ENCODE data around the gene SPIB. TPM values are rescaled to one million over a fixed set of nuclear protein-coding genes. Genes with fewer than 3 reads are reported as not detected.
A peak's percentile ranks its signal among the peaks of the same experiment; 100 is the strongest.

The SPIB gene
- total RNA-seq, 1 donor from 2014 or later, result 1.7 TPM

DNA sequence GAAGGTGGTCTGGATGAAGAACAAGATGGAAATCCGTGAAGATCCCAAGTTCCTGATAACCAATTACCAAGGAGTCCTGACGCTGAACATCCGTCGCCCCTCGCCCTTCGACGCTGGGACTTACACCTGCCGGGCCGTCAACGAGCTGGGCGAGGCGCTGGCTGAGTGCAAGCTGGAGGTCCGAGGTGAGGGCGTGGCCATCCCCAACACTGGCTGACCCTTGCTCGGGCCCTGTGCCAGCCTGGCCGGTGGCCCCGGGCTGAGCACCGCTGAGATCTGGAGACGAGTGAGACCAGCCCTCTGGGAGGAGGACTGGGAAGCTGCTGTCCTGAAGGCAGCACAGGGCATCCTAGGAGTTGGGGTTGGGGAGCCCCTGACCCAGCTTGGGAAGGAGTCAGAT, 45.6 kb downstream of the SPIB start:
- TF ChIP-seq, protein P1, sequence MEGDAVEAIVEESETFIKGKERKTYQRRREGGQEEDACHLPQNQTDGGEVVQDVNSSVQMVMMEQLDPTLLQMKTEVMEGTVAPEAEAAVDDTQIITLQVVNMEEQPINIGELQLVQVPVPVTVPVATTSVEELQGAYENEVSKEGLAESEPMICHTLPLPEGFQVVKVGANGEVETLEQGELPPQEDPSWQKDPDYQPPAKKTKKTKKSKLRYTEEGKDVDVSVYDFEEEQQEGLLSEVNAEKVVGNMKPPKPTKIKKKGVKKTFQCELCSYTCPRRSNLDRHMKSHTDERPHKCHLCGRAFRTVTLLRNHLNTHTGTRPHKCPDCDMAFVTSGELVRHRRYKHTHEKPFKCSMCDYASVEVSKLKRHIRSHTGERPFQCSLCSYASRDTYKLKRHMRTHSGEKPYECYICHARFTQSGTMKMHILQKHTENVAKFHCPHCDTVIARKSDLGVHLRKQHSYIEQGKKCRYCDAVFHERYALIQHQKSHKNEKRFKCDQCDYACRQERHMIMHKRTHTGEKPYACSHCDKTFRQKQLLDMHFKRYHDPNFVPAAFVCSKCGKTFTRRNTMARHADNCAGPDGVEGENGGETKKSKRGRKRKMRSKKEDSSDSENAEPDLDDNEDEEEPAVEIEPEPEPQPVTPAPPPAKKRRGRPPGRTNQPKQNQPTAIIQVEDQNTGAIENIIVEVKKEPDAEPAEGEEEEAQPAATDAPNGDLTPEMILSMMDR (IDR thresholded peaks at IDR 0.05; ENCODE audit: unreplicated experiment), result no peak
- no peaks in the 10 kb centered on the region for H3K36me3 Mint-ChIP-seq (ENCODE audit: insufficient read depth)
- H3K27ac Mint-ChIP-seq, result no peak overlapping the region
- peaks cover 4% of the 10 kb centered on the region for H3K4me1 Mint-ChIP-seq (ENCODE audit: low read depth)
- DNase-seq (ENCODE audit: low spot score, unreplicated experiment), result no peak
- H3K27me3 Mint-ChIP-seq, result no peaks in the 10 kb centered on the region
- no peaks in the 10 kb centered on the region for H3K9me3 Mint-ChIP-seq (ENCODE audit: low read depth)
- no peak overlapping the region for H3K4me3 Mint-ChIP-seq (ENCODE audit: low read depth)

DNA sequence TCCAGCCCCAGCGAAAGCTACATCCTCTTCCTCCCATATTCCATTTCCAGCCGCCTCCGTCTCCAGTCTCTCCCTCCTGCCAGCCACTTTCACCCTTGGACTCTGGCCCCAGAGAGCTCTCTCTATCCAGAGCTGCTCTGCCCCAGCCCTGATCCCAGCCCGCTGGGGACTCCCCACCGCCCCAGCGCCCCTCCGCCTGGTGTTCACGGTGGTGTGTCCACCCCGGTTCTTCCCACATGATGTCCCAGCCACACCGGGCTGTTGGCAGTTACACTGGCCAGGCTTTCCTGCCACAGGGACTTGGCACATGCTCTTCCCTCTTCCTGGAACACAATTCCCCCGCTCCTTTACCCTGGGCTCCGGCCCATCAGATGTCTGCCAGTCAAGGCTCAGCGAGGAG, 46.3 kb downstream of the SPIB start:
- H3K36me3 Mint-ChIP-seq (ENCODE audit: insufficient read depth), result no peaks in the 10 kb centered on the region
- TF ChIP-seq, protein P1 (IDR thresholded peaks at IDR 0.05; ENCODE audit: unreplicated experiment), result no peak
- DNase-seq (ENCODE audit: low spot score, unreplicated experiment), result no peak
- no peaks in the 10 kb centered on the region for H3K27me3 Mint-ChIP-seq
- H3K9me3 Mint-ChIP-seq (ENCODE audit: low read depth), result no peaks in the 10 kb centered on the region
- peak overlapping the region; percentile 52 for H3K27ac Mint-ChIP-seq
- no peak overlapping the region for H3K4me3 Mint-ChIP-seq (ENCODE audit: low read depth)
- H3K4me1 Mint-ChIP-seq (ENCODE audit: low read depth), result peaks cover 4% of the 10 kb centered on the region

DNA sequence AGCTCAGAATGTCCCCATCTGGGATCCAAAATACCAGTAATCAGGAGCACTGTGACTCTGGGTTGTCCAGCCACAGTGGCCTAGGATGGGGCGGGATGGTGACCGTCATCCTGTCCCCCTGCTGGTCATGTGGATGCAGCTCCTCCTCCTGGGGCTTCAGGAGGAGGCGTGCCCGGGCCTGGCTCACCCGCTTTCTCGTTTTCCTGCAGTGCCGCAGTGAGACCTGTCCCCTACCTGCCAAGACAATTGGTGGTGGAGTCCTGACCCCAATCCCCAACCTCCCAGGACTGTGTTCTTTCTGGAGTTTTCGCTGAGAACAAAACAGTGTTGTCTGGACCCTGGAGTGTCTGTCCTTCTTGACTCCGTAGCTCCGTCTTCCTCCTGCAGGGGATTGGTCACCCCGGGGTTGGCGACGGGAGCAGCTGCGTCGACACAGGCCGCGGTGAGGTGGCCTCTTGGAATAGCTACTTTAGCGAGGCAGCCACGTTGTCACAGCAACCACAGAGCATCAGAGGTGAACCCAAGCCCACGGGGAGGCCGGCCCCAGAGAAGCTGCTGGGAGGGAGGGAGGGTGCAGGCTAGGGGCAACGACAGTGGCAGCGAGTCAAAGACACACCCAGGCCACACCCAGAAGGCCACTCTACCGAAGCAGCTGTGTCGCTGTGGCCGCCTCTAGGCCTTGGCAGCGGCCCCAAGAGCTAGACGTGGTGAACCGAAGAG, 47.4 kb downstream of the SPIB start:
- no peaks in the 10 kb centered on the region for H3K27me3 Mint-ChIP-seq
- no peaks in the 10 kb centered on the region for H3K9me3 Mint-ChIP-seq (ENCODE audit: low read depth)
- no peaks in the 10 kb centered on the region for H3K36me3 Mint-ChIP-seq (ENCODE audit: insufficient read depth)
- DNase-seq (ENCODE audit: low spot score, unreplicated experiment), result peak; percentile 22
- peaks cover 4% of the 10 kb centered on the region for H3K4me1 Mint-ChIP-seq (ENCODE audit: low read depth)
- no peak overlapping the region for H3K27ac Mint-ChIP-seq
- no peak overlapping the region for H3K4me3 Mint-ChIP-seq (ENCODE audit: low read depth)
- TF ChIP-seq, protein P1 (IDR thresholded peaks at IDR 0.05; ENCODE audit: unreplicated experiment), result peak; percentile 63

DNA sequence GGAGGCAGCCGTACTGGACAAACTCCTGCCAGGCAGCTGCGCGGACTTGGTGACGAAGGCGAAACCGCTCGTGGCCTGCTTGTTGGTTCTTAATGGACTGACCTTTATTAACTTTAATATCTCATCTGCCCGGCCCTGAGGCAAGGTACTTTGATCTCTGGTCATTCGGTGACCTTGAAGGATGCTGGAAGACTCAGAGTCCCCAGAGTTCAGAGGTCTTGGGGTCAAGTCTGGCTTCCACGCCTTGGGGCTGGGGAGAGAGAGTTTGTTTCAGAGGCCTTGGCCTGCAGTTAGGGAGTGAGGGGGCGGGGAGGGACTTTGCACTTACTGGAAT, 47.9 kb downstream of the SPIB start:
- Mint-ChIP-seq H3K36me3 (ENCODE audit: insufficient read depth) (no peaks in the 10 kb centered on the region), H3K4me3 (ENCODE audit: low read depth) (no peak overlapping the region), H3K27ac (no peak overlapping the region), H3K9me3 (ENCODE audit: low read depth) (no peaks in the 10 kb centered on the region), H3K27me3 (no peaks in the 10 kb centered on the region), H3K4me1 (ENCODE audit: low read depth) (peaks cover 4% of the 10 kb centered on the region)
- DNase-seq (ENCODE audit: low spot score, unreplicated experiment), result no peak
- TF ChIP-seq, protein P1 (IDR thresholded peaks at IDR 0.05; ENCODE audit: unreplicated experiment), result no peak

DNA sequence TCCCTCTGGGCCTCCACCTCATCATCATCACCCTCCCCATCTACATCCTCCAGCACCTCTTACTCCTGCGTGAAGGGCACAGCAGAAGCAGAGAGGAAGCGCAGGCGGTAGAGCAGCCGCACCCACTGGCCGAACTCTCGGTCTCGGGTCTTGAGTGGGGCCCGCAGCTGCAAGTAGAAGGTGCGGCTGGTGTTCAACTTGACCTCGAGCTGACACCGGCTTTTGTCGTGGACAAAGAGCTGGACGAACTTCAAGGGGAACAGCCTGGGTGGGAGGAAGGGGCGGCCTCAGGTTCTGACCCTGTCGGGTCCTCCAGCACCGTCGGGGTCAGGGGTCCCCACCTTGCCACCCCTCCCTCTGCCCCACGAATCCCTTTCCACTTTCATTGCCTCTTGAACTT, 48.8 kb downstream of the SPIB start:
- H3K4me3 Mint-ChIP-seq (ENCODE audit: low read depth), result no peak overlapping the region
- TF ChIP-seq, protein P1 (IDR thresholded peaks at IDR 0.05; ENCODE audit: unreplicated experiment), result no peak
- H3K4me1 Mint-ChIP-seq (ENCODE audit: low read depth), result peaks cover 4% of the 10 kb centered on the region
- H3K27ac Mint-ChIP-seq, result no peak overlapping the region
- no peaks in the 10 kb centered on the region for H3K36me3 Mint-ChIP-seq (ENCODE audit: insufficient read depth)
- H3K27me3 Mint-ChIP-seq, result no peaks in the 10 kb centered on the region
- no peaks in the 10 kb centered on the region for H3K9me3 Mint-ChIP-seq (ENCODE audit: low read depth)
- DNase-seq (ENCODE audit: low spot score, unreplicated experiment), result no peak

Data from progenitor cell of endocrine pancreas (in vitro differentiated cells).